SK-N-SH (cell line): Measurements from ENCODE around the gene IQSEC2. TPM values are rescaled to one million over a fixed set of nuclear protein-coding genes. Genes with fewer than 3 reads are reported as not detected.

Experiments used
- CTCF ChIA-PET: fragments of 300-600, 350-600 bp; formaldehyde crosslinking; extraction: SDS; loops from one replicate; lab custom pipeline; 2021; lab: Yijun Ruan, JAX
- POLR2A ChIA-PET: fragments of 350-600 bp; sonication (Branson Sonifier 250); formaldehyde crosslinking; extraction: SDS; loops from one replicate; lab custom pipeline; 2020; ENCODE audit warnings: antibody characterized with exemption, inconsistent platforms; lab: Yijun Ruan, JAX
- DNase-seq: peaks from one replicate; pipeline ENCODE4 v3.0.0; 2012
- H2AFZ ChIP-seq: fragments of 200-600 bp; sonication (generic); 2 replicates; pipeline ENCODE4 v1.8.1; 2016; ENCODE audit warnings: antibody characterized with exemption, mild to moderate bottlenecking, low read depth
- H3F3A ChIP-seq: fragments of 200-600 bp; sonication (generic); replicated peaks from 2 replicates; pipeline ENCODE3; 2016; ENCODE audit warnings: antibody characterized with exemption, mild to moderate bottlenecking; ENCODE audit not compliant: insufficient read depth
- H3K27ac ChIP-seq, 2 experiments: fragments of 200-500 bp in 1 of 2; fragments of 200-600 bp in 1 of 2; sonication (Bioruptor generic) in 1 of 2; sonication (generic), shearing (Covaris generic) in 1 of 2; 2 replicates each; pipeline versions ENCODE4 v1.5.1 to v1.6.1; 2014 to 2016; ENCODE audit warnings: low read depth in 2 of 2, inconsistent platforms in 1 of 2, low read length in 1 of 2, mild to moderate bottlenecking in 1 of 2, mixed read lengths in 1 of 2
- H3K27me3 ChIP-seq: fragments of 200-600 bp; sonication (generic), shearing (Covaris generic); 2 replicates; pipeline ENCODE4 v1.6.1; 2016; ENCODE audit warnings: mixed run types; ENCODE audit not compliant: insufficient read depth
- H3K36me3 ChIP-seq, 2 experiments: fragments of 200-500 bp in 1 of 2; fragments of 200-600 bp in 1 of 2; sonication (Bioruptor generic) in 1 of 2; sonication (generic) in 1 of 2; replicated peaks in 1 of 2; 2 replicates each; pipeline versions ENCODE3 to v1.5.1; 2014 to 2016; ENCODE audit warnings: low read length in 1 of 2, mild to moderate bottlenecking in 1 of 2; ENCODE audit not compliant: insufficient read depth in 2 of 2, control insufficient read depth in 1 of 2
- H3K4me1 ChIP-seq, 2 experiments: fragments of 200-500 bp in 1 of 2; fragments of 200-600 bp in 1 of 2; sonication (Bioruptor generic) in 1 of 2; sonication (generic), shearing (Covaris generic) in 1 of 2; 2 replicates each; pipeline versions ENCODE4 v1.5.1 to v1.6.1; 2014 to 2016; ENCODE audit warnings: low read depth in 1 of 2, low read length in 1 of 2, mixed run types in 1 of 2; ENCODE audit not compliant: insufficient read depth in 2 of 2, control insufficient read depth in 1 of 2
- H3K4me2 ChIP-seq: fragments of 200-600 bp; sonication (generic), shearing (Covaris generic); 2 replicates; pipeline ENCODE4 v1.6.1; 2017; ENCODE audit warnings: mixed run types
- H3K4me3 ChIP-seq, 2 experiments: fragments of 200-500 bp in 1 of 2; fragments of 200-600 bp in 1 of 2; sonication (Bioruptor generic) in 1 of 2; sonication (generic), shearing (Covaris generic) in 1 of 2; 2 replicates each; pipeline versions ENCODE4 v1.5.1 to v1.8.1; 2014 to 2016; ENCODE audit warnings: low read depth in 2 of 2, inconsistent platforms in 1 of 2, low read length in 1 of 2, mild to moderate bottlenecking in 1 of 2, mixed read lengths in 1 of 2, moderate library complexity in 1 of 2
- H3K79me2 ChIP-seq: fragments of 200-600 bp; sonication (generic); 2 replicates; pipeline ENCODE4 v1.8.1; 2017; ENCODE audit warnings: mild to moderate bottlenecking; ENCODE audit not compliant: insufficient read depth
- H3K9ac ChIP-seq: fragments of 200-600 bp; sonication (generic); 2 replicates; pipeline ENCODE4 v1.6.1; 2017; ENCODE audit warnings: mixed run types
- H3K9me2 ChIP-seq: fragments of 200-600 bp; sonication (generic); 2 replicates; pipeline ENCODE4 v1.6.1; 2017; ENCODE audit warnings: mixed run types
- H3K9me3 ChIP-seq: fragments of 200-600 bp; sonication (generic); 2 replicates; pipeline ENCODE4 v1.6.1; 2017; ENCODE audit warnings: mixed run types, mild to moderate bottlenecking, moderate library complexity
- H4K20me1 ChIP-seq: fragments of 200-600 bp; sonication (generic); 2 replicates; pipeline ENCODE4 v1.6.1; 2017; ENCODE audit warnings: mild to moderate bottlenecking, mixed run types; ENCODE audit not compliant: insufficient read depth
- CHD2 ChIP-seq: fragments of 150-350 bp; IDR thresholded peaks from 2 replicates; pipeline ENCODE4 v1.6.1; 2018; ENCODE audit warnings: low read length; ENCODE audit not compliant: partially characterized antibody
- EP300 ChIP-seq, 2 experiments: IDR thresholded peaks; 2 replicates each; pipeline versions ENCODE4 v1.4.0 to v1.6.1; 2012; ENCODE audit warnings: borderline replicate concordance in 1 of 2, low read depth in 1 of 2, low read length in 1 of 2
- FOSL2 ChIP-seq: IDR thresholded peaks from 2 replicates; pipeline ENCODE4 v1.4.0; 2012; ENCODE audit warnings: low read depth, mild to moderate bottlenecking, moderate library complexity, borderline replicate concordance
- FOXJ3 ChIP-seq: sonication (generic); formaldehyde crosslinking; IDR thresholded peaks from 2 replicates; pipeline ENCODE4 v1.5.1; 2020; ENCODE audit warnings: mild to moderate bottlenecking, missing genetic modification reagents
- JUND ChIP-seq: IDR thresholded peaks from 2 replicates; pipeline ENCODE4 v1.4.0; 2012
- MEF2A ChIP-seq: IDR thresholded peaks from 2 replicates; pipeline ENCODE4 v1.4.0; 2012; ENCODE audit warnings: low read depth, borderline replicate concordance
- NFIC ChIP-seq: IDR thresholded peaks from 2 replicates; pipeline ENCODE4 v1.4.0; 2012; ENCODE audit warnings: borderline replicate concordance
- RAD21 ChIP-seq: IDR thresholded peaks from 2 replicates; pipeline ENCODE4 v1.6.1; 2012; ENCODE audit warnings: mild to moderate bottlenecking, low read length
- RCOR1 ChIP-seq: fragments of 150-350 bp; IDR thresholded peaks from 2 replicates; pipeline ENCODE4 v1.6.1; 2017; ENCODE audit warnings: antibody characterized with exemption, low read length
- RXRA ChIP-seq: IDR thresholded peaks from 2 replicates; pipeline ENCODE4 v1.4.0; 2012; ENCODE audit warnings: low read depth, mild to moderate bottlenecking, borderline replicate concordance
- SMC3 ChIP-seq: IDR thresholded peaks from 2 replicates; pipeline ENCODE4 v1.6.1; 2012; ENCODE audit warnings: low read depth, low read length, improper control_type of control experiment
- TAF1 ChIP-seq: IDR thresholded peaks from 2 replicates; pipeline ENCODE4 v1.6.1; 2012; ENCODE audit warnings: low read depth, mild to moderate bottlenecking, low read length, moderate library complexity, borderline replicate concordance
- TEAD4 ChIP-seq: IDR thresholded peaks from 2 replicates; pipeline ENCODE4 v1.4.0; 2012; ENCODE audit warnings: mild to moderate bottlenecking, borderline replicate concordance; ENCODE audit not compliant: insufficient read depth
- WGBS: methylation state at CpG from one replicate; pipeline ENCODE4 v1.1.6; 2017; ENCODE audit warnings: low lambda C conversion rate; 5-methylcytosine and 5-hydroxymethylcytosine counted together
- polyA plus RNA-seq, 3 experiments: library from polyadenylated mRNA; depleted of rRNA; stranded (reverse); fragments of >200 nt; gene quantifications; 2 replicates each; pipeline ENCODE4 v1.2.3, GENCODE V29; 2012
- TF ChIP-seq, protein P1 (sequence below): fragments of 150-350 bp; IDR thresholded peaks from 2 replicates; pipeline ENCODE4 v1.6.1; 2016; ENCODE audit warnings: mild to moderate bottlenecking, low read depth, low read length
- TF ChIP-seq, protein P2 (sequence below): fragments of 200-600 bp; sonication (generic); IDR thresholded peaks from 2 replicates; pipeline ENCODE4 v1.6.1; 2017; ENCODE audit warnings: antibody characterized with exemption, mild to moderate bottlenecking, moderate library complexity

The IQSEC2 gene
- polyA plus RNA-seq, 1 of the 3 experiments (the other 2 are of a cell fraction): 24.7 TPM

DNA sequence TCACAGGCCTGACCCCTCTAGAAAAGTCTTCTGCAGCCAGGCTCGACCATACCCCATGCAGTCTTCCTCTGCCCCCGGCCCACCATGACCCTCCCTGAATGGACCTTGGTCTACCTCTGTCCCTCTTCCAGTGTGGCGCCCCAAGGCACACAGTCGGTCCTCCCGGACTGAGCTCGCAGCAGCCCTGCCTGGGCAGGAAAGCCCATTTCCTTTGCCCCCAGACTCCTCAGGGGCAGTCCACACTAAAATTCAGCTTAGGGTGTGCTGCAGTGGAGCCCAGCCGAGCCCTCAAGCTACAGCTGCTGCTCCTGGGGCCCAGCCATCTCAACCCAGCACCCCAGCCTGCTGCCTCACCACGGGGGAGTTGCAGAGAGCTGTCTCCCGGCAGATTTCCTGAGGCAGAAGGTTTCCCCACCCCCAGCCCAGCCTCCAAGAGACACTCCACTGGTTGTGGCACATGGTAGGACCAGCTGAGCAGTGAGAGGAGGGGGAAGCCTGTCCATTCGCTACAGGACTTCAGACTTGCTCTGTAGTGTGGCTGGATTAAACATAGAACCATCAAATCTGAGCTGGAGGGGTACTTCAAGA lies 37.5 kb upstream of the IQSEC2 start (continued):
- TF ChIP-seq EP300 (IDR thresholded peaks at IDR 0.05; ENCODE audit: borderline replicate concordance in 1 of 2, low read depth in 1 of 2, low read length in 1 of 2) (no peak), MEF2A (no peak), TEAD4 (no peak), JUND (no peak)

- Histone ChIP-seq H2AFZ (no peak overlapping the region), H3K9ac (no peak overlapping the region), H4K20me1 (0 out of 2 replicates have a peak, but pooled peaks cover 6% of the 10 kb centered on the region), H3K4me2 (no peak overlapping the region), H3K79me2 (no peaks in the 10 kb centered on the region), H3K9me3 (no peaks in the 10 kb centered on the region), H3K36me3 (no peaks in the 10 kb centered on the region), H3K27me3 (peaks cover 35% of the 10 kb centered on the region), H3K27ac (no peak overlapping the region), H3K4me1 (peaks cover 0 to 18% of the 10 kb centered on the region in 2 experiments; a peak in 1 of 4 replicates), H3K9me2 (no peaks in the 10 kb centered on the region), H3F3A (peaks cover 13% of the 10 kb centered on the region), H3K4me3 (no peak overlapping the region; a peak in 1 of 4 replicates)
- TF ChIP-seq TAF1: no peak
- TF ChIP-seq JUND: no peak
- TF ChIP-seq CHD2: no peak
- TF ChIP-seq NFIC: no peak
- TF ChIP-seq RCOR1: no peak
- TF ChIP-seq FOSL2: no peak
- TF ChIP-seq RXRA: no peak
- TF ChIP-seq, protein P1, sequence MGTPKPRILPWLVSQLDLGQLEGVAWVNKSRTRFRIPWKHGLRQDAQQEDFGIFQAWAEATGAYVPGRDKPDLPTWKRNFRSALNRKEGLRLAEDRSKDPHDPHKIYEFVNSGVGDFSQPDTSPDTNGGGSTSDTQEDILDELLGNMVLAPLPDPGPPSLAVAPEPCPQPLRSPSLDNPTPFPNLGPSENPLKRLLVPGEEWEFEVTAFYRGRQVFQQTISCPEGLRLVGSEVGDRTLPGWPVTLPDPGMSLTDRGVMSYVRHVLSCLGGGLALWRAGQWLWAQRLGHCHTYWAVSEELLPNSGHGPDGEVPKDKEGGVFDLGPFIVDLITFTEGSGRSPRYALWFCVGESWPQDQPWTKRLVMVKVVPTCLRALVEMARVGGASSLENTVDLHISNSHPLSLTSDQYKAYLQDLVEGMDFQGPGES: no peak
- TF ChIP-seq FOXJ3 (CRISPR knock-in tag): no peak
- TF ChIP-seq, protein P2, sequence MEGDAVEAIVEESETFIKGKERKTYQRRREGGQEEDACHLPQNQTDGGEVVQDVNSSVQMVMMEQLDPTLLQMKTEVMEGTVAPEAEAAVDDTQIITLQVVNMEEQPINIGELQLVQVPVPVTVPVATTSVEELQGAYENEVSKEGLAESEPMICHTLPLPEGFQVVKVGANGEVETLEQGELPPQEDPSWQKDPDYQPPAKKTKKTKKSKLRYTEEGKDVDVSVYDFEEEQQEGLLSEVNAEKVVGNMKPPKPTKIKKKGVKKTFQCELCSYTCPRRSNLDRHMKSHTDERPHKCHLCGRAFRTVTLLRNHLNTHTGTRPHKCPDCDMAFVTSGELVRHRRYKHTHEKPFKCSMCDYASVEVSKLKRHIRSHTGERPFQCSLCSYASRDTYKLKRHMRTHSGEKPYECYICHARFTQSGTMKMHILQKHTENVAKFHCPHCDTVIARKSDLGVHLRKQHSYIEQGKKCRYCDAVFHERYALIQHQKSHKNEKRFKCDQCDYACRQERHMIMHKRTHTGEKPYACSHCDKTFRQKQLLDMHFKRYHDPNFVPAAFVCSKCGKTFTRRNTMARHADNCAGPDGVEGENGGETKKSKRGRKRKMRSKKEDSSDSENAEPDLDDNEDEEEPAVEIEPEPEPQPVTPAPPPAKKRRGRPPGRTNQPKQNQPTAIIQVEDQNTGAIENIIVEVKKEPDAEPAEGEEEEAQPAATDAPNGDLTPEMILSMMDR: peak; percentile 90
- TF ChIP-seq RAD21: peak; percentile 81
- peak; percentile 90 for TF ChIP-seq SMC3
- 12% methylated on average over 8 of the region's 10 CpGs for WGBS
- ChIA-PET POLR2A (interaction anchor here (1.1 kb wide), 1 partner anchor 30 kb away, joined by 3 read pairs; no protein-coding TSS in a partner anchor), CTCF (interaction anchor here (0.5 to 13.1 kb wide), 45 partner anchors 8 to 1387 kb away, joined by 3 to 180 read pairs (median 4); partner anchors contain the start of genes HSD17B10, RIBC1 and SMC1A)
- peak; percentile 87 for DNase-seq
These were observed 36.1 kb upstream of the IQSEC2 start for GRCh38 chrX:53317365-53318069.
